ENCODE data around the gene ATP2C2. TPM values are rescaled to one million over a fixed set of nuclear protein-coding genes. Genes with fewer than 3 reads are reported as not detected.

The ATP2C2 gene
- total RNA-seq, 1 experiment from 2014 or later, result 26.0 TPM

DNA sequence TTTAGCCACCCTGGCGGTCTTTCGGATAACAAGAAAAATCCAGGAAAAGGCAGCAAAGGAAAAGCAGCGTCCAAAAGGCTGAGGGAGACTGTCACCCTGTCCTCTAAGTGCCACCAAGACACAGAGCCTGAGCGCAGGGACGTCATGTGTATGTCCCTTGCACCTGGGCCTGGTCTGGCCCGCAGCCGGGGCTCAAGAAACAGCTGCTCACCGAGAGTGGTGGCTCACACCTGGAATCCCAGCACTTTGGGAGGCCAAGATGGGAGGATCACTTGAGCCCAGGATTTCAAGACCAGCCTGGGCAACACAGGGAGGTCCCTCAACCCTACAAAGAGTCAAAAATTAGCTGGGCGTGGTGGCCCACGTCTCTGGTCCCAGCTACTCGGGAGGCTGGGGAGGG is 145.3 kb downstream of the ATP2C2 start:
- H4K20me1 ChIP-seq (ENCODE audit: low read length), result no peaks in the 10 kb centered on the region

More for the DNA sequence above, 145.3 kb downstream of the ATP2C2 start:
- TF ChIP-seq EZH2 (IDR thresholded peaks at IDR 0.05; ENCODE audit: low read length, unreplicated experiment) (no peak), EZH2phosphoT487 (IDR thresholded peaks at IDR 0.05; ENCODE audit: borderline replicate concordance, low read length) (no peak)
- TF ChIP-seq, protein P1, sequence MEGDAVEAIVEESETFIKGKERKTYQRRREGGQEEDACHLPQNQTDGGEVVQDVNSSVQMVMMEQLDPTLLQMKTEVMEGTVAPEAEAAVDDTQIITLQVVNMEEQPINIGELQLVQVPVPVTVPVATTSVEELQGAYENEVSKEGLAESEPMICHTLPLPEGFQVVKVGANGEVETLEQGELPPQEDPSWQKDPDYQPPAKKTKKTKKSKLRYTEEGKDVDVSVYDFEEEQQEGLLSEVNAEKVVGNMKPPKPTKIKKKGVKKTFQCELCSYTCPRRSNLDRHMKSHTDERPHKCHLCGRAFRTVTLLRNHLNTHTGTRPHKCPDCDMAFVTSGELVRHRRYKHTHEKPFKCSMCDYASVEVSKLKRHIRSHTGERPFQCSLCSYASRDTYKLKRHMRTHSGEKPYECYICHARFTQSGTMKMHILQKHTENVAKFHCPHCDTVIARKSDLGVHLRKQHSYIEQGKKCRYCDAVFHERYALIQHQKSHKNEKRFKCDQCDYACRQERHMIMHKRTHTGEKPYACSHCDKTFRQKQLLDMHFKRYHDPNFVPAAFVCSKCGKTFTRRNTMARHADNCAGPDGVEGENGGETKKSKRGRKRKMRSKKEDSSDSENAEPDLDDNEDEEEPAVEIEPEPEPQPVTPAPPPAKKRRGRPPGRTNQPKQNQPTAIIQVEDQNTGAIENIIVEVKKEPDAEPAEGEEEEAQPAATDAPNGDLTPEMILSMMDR (conservative IDR thresholded peaks at IDR 0.05; ENCODE audit: low read depth, low read length), result no peak
- ATAC-seq (no peak), DNase-seq (no peak)
- Histone ChIP-seq H3K9me3 (ENCODE audit: low read length) (no peaks in the 10 kb centered on the region), H3K9ac (ENCODE audit: low read length) (no peak overlapping the region), H3F3A (ENCODE audit: low read length, unreplicated experiment) (no peaks in the 10 kb centered on the region), H3K9me2 (replicated peaks; ENCODE audit: low read length) (no peaks in the 10 kb centered on the region), H3K36me3 (ENCODE audit: low read depth, low read length) (no peaks in the 10 kb centered on the region), H3K4me3 (ENCODE audit: low read length) (no peak overlapping the region), H2AFZ (ENCODE audit: low read length) (no peak overlapping the region), H3K4me2 (ENCODE audit: low read length) (no peak overlapping the region), H3K4me1 (ENCODE audit: insufficient read depth, low read length) (peaks cover 4% of the 10 kb centered on the region; the same call in 1 of the 2 replicates), H3K27me3 (ENCODE audit: low read length) (no peaks in the 10 kb centered on the region), H3K79me2 (ENCODE audit: low read length) (no peaks in the 10 kb centered on the region), H3K27ac (ENCODE audit: low read length) (no peak overlapping the region)
- POLR2A ChIA-PET (ENCODE audit: unreplicated experiment), result no interaction called here
- no TSS peak for BruUV-seq (replicated peaks)
- CTCF ChIA-PET, result no interaction called here
- intact Hi-C loops (cut with micrococcal nuclease), result no loop called here

Other genes starting within 250 kb of the ATP2C2 start
- 9.7 and 13.3 TPM in 2 replicates for gene HSDL1, start 223.4 kb upstream of the ATP2C2 start, total RNA-seq (2014; rRNA removed)
- gene DNAAF1, start 223.2 kb upstream of the ATP2C2 start, total RNA-seq (2014; rRNA removed), result not detected in 2 replicates
- gene TAF1C, start 181.5 kb upstream of the ATP2C2 start, total RNA-seq (2014; rRNA removed), result 21.8 and 28.0 TPM in 2 replicates
- not detected in 2 replicates for gene ADAD2, start 177.4 kb upstream of the ATP2C2 start, total RNA-seq (2014; rRNA removed)
- 0.04 TPM in 1 of 2 replicates, not detected in the other for gene KCNG4, start 128.5 kb upstream of the ATP2C2 start, total RNA-seq (2014; rRNA removed)
- 0.15 TPM in 1 of 2 replicates, not detected in the other for gene WFDC1, start 73.7 kb upstream of the ATP2C2 start, total RNA-seq (2014; rRNA removed)
- 19.2 and 22.5 TPM in 2 replicates for gene MEAK7, start 136.1 kb downstream of the ATP2C2 start, total RNA-seq (2014; rRNA removed)
- 408 and 465 TPM in 2 replicates for gene COTL1, start 249.5 kb downstream of the ATP2C2 start, total RNA-seq (2014; rRNA removed)